DOHH2 (cell line): ENCODE results near the gene FAM181A.

ENCODE experiments used
- EZH2phosphoT487 ChIP-seq: fragments of 200-600 bp; sonication (generic); IDR thresholded peaks from 2 replicates; pipeline ENCODE4 v1.6.1; 2017; ENCODE audit warnings: borderline replicate concordance, mild to moderate bottlenecking, antibody characterized with exemption, low read length, moderate library complexity, mixed read lengths
- TF ChIP-seq, protein P1 (sequence below): fragments of 200-600 bp; sonication (generic); IDR thresholded peaks from one replicate; pipeline ENCODE4 v1.5.1; 2014; ENCODE audit warnings: antibody characterized with exemption, mild to moderate bottlenecking, low read depth, low read length; ENCODE audit not compliant: poor library complexity, severe bottlenecking

DNA sequence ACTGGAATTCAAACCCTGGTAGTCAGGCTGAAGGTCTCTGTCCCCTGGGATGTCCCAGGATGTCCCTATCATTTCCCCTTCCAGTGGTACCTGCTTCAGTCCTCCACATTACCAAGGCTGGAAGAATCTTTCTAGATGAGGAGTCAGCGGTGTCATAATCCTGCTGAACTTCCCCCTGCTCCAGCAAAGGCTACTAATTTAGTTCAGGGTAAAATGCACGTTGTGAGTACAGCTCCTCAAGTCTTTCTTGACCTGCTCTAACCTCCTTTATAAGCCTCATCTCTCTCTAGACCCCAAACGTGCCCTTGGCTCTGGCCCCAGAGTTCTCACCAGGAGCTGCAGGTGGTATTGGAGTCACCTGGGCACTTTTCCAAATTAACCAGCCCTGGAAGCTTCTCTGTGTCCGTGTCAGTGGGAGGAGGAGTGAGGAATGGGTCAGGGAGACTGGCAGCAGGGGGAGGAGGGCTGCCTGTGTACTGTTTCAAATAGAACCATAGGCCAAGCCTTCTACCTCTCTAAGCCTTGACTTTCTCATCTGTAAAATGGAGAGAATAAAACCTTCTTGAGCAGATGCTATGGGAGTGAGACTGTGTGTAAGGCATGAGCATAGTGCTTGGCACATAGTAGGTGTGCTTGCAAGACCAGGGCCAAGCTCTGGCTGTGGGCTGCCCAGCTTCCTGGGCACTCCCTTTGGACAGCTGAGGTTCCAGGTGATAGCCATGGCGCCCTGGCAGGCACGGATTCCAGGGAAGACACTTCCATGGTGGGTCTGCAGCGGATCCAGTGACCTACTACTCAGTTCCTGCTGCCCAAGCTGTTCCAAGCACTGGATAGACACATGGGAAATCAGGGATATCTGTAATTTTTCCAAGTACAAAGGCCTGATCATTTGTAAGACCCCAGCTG is 24.7 kb downstream of the FAM181A start:
- TF ChIP-seq, protein P1, sequence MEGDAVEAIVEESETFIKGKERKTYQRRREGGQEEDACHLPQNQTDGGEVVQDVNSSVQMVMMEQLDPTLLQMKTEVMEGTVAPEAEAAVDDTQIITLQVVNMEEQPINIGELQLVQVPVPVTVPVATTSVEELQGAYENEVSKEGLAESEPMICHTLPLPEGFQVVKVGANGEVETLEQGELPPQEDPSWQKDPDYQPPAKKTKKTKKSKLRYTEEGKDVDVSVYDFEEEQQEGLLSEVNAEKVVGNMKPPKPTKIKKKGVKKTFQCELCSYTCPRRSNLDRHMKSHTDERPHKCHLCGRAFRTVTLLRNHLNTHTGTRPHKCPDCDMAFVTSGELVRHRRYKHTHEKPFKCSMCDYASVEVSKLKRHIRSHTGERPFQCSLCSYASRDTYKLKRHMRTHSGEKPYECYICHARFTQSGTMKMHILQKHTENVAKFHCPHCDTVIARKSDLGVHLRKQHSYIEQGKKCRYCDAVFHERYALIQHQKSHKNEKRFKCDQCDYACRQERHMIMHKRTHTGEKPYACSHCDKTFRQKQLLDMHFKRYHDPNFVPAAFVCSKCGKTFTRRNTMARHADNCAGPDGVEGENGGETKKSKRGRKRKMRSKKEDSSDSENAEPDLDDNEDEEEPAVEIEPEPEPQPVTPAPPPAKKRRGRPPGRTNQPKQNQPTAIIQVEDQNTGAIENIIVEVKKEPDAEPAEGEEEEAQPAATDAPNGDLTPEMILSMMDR = no peak
- TF ChIP-seq EZH2phosphoT487 = no peak
